Immature natural killer cell (primary cell): ENCODE results near the gene APP. TPM values are rescaled to one million over a fixed set of nuclear protein-coding genes. Genes with fewer than 3 reads are reported as not detected.

ENCODE experiments used
- DNase-seq, 3 donors: peaks; one replicate each; pipeline ENCODE4 v3.0.0; 2022; ENCODE audit warnings: mixed read lengths in 1 of 3
- H3K27ac Mint-ChIP-seq, 6 donors: one replicate each; pipeline ENCODE4 v1.8.0; 2020; ENCODE audit warnings: mixed read lengths in 6 of 6, mild to moderate bottlenecking in 5 of 6, inconsistent platforms in 4 of 6, moderate library complexity in 3 of 6
- H3K27me3 Mint-ChIP-seq, 3 donors: one replicate each; pipeline ENCODE4 v1.8.0; 2020 to 2021; ENCODE audit warnings: low read depth in 3 of 3, mild to moderate bottlenecking in 3 of 3, mixed read lengths in 3 of 3, moderate library complexity in 3 of 3, inconsistent platforms in 1 of 3
- H3K36me3 Mint-ChIP-seq, 3 donors: one replicate each; pipeline ENCODE4 v1.8.0; 2020; ENCODE audit warnings: mixed read lengths in 3 of 3, inconsistent platforms in 2 of 3, mild to moderate bottlenecking in 2 of 3
- H3K4me1 Mint-ChIP-seq, 2 donors: one replicate each; pipeline ENCODE4 v1.8.0; 2020; ENCODE audit warnings: inconsistent platforms in 2 of 2, mild to moderate bottlenecking in 2 of 2, mixed read lengths in 2 of 2, moderate library complexity in 1 of 2
- H3K4me3 Mint-ChIP-seq, 5 donors: one replicate each; pipeline ENCODE4 v1.8.0; 2020; ENCODE audit warnings: mild to moderate bottlenecking in 5 of 5, mixed read lengths in 5 of 5, inconsistent platforms in 3 of 5, moderate library complexity in 3 of 5
- H3K9me3 Mint-ChIP-seq, 6 donors: one replicate each; pipeline ENCODE4 v1.8.0; 2020; ENCODE audit warnings: mild to moderate bottlenecking in 6 of 6, mixed read lengths in 6 of 6, inconsistent platforms in 4 of 6, moderate library complexity in 3 of 6
- polyA plus RNA-seq, 3 donors: library from polyadenylated mRNA; unstranded; fragments of 300-500 nt; fragmentation: Illumina TruSeq; gene quantifications; one replicate each; pipeline ENCODE4 v1.2.3, GENCODE V29; 2021

Gene APP
- polyA plus RNA-seq, 3 donors from 2014 or later: 1.4 to 2.4 (median 2.4) TPM

DNA sequence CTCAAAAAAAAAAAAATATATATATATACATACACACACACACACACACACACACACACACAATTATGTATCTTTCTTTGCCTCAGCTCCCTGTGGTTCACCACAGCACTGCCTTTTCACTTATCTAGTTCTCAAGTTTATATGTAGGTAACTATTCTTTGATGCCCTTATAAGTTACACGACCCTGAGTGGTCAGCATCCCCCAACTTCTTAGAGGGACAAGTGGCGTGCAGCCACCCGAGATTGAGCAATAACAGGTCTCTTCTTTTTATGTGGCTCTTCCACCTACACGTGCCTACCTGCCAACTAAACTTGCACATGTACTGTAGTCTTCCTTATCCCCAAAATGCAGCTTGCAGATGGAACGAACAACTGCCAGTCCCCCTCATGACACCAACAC, 315.0 kb downstream of the APP start:
- no peak for DNase-seq
- no peak overlapping the region for H3K27ac Mint-ChIP-seq
- no peak overlapping the region for H3K4me3 Mint-ChIP-seq
- H3K4me1 Mint-ChIP-seq: no peaks in the 10 kb centered on the region
- no peaks in the 10 kb centered on the region for H3K36me3 Mint-ChIP-seq
- H3K9me3 Mint-ChIP-seq: no peaks in the 10 kb centered on the region
- peaks cover 0 to 3% (median 1%) of the 10 kb centered on the region in 3 donors for H3K27me3 Mint-ChIP-seq

DNA sequence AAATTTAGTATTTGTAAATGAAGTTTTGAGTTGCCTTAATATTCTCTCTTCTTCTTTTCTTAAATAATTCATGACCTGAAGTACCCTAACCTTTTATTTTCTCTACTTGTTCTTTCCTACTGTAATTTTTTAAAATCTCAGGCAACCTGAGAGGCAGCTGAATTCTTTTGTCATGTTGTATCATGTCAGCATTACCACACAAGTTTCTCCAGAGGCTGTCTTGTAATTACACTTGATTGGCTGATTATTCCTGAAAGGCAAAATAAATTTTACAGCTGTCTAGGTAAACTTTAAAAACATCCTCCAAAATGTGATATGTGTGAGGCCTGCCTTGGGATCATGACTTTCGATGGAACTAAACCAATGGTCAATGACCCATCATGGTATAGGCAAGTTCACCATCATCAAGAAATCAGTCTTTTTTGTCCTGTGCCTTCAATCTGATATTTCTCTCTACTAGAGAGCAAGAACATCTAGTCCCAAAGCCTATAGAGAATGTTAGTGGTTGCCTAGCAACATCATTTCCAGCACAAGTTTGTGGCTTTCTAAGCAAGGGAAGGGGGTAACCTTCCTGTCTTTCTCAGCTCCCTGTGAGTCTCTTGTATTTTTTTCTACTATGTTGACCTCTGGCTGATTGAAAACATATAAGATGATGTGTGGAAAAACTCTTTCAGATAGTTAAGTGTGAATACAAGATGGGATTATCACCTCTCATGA, 320.3 kb downstream of the APP start:
- Mint-ChIP-seq H3K4me3 (no peak overlapping the region), H3K9me3 (peaks cover 0 to 2% (median under 1%) of the 10 kb centered on the region in 6 donors), H3K27me3 (peaks cover 0 to 3% (median 3%) of the 10 kb centered on the region in 3 donors), H3K4me1 (no peaks in the 10 kb centered on the region), H3K27ac (no peak overlapping the region), H3K36me3 (peaks cover 0 to 4% (median 0%) of the 10 kb centered on the region in 3 donors)
- no peak for DNase-seq

DNA sequence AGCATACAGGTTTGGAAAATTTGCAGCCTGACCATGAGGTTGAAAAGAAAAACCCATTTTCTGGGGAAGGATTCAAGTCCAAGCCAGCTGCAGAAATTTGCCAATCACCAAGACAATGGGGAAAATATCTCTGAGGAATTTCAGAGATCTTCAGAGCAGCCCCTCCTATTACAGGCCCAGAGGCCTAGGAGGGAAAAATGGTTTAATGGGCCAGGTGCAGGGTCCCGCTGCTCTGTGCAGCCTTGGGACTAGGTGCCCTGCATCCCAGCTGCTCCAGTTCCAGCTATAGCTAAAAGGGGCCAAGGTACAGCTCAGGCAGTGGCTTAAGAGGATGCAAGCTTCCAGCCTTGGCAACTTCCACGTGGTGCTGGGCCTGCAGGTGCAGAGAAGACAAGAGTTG, 322.3 kb downstream of the APP start:
- peaks cover 0 to 4% (median 0%) of the 10 kb centered on the region in 3 donors for H3K36me3 Mint-ChIP-seq
- no peak overlapping the region for H3K4me3 Mint-ChIP-seq
- H3K9me3 Mint-ChIP-seq: peaks cover 0 to 3% (median under 1%) of the 10 kb centered on the region in 6 donors
- H3K4me1 Mint-ChIP-seq: no peaks in the 10 kb centered on the region
- H3K27ac Mint-ChIP-seq: no peak overlapping the region
- peaks cover 0 to 3% (median 3%) of the 10 kb centered on the region in 3 donors for H3K27me3 Mint-ChIP-seq
- DNase-seq: no peak

DNA sequence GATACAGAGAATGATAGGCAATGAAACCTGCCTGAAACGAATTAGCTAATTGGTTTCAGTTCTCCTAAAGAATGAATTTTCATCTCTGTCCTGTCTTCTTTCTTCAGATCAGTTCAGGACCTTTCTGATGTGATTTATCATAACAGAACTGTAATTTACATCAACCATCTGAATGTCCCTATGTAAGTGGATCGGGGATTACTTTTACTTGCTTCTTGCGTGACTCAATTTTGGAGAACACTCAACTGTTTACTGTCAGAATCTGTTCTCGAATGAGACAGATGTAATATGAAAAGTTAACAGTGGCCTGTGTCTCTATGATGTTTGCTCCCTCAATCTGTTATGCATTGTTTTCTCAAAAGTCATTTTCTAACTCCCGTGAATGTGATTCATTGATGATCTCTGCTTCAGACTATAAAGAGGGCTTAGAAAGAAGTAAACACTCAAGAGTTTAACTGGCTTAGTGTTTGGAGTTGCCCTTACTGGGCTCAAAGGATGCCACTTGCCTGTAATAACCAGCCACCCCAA, 324.8 kb downstream of the APP start:
- peaks cover 0 to 3% (median under 1%) of the 10 kb centered on the region in 6 donors for H3K9me3 Mint-ChIP-seq
- no peak for DNase-seq
- no peaks in the 10 kb centered on the region for H3K4me1 Mint-ChIP-seq
- H3K4me3 Mint-ChIP-seq: no peak overlapping the region
- peaks cover 0 to 4% (median 0%) of the 10 kb centered on the region in 3 donors for H3K36me3 Mint-ChIP-seq
- peaks cover 0 to 4% (median 0%) of the 10 kb centered on the region in 3 donors for H3K27me3 Mint-ChIP-seq
- H3K27ac Mint-ChIP-seq: no peak overlapping the region

DNA sequence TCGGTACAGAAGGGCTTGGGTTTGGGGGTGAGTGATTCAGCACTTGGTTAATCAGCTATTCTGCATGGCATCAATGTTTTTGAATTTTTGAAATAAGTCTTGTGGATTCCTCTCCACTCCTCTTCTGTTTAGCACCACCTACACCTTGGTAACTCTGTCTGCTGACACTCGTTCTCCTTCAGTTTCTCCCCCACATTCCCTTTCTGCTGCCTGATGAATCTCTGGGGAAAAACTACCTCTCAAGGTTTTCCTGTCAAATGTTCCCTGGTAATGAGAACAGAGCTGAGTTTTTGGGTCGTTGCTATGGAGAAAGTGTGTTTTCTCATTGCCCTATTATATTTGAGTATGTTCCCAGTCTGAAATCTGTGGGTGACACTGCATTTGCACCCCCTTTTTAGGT, 327.6 kb downstream of the APP start:
- peaks cover 0 to 2% (median 0%) of the 10 kb centered on the region in 3 donors for H3K36me3 Mint-ChIP-seq
- no peak overlapping the region for H3K4me3 Mint-ChIP-seq
- H3K4me1 Mint-ChIP-seq: no peaks in the 10 kb centered on the region
- no peak overlapping the region for H3K27ac Mint-ChIP-seq
- H3K9me3 Mint-ChIP-seq: peaks cover 0 to 6% (median 3%) of the 10 kb centered on the region in 6 donors
- no peak for DNase-seq
- peaks cover 0 to 5% (median 2%) of the 10 kb centered on the region in 3 donors for H3K27me3 Mint-ChIP-seq

DNA sequence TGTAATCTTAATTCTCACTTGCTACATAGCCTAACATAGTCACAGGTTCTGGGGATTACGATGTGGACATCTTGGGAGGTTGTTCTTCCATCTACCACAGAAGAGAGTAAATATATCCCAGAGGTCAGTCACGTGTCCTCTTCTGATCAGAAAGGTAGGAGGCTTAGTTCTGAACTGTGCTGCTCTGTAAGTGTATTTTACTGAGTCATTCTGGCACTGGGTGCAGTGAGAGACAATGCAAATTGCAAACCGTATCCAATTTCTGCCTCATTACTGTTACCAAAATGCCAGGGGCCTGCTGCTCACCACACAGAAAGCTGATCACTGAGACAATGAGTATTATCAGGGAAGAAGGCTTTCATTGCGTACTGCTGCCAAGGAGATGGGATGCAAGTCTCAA, 331.8 kb downstream of the APP start:
- Mint-ChIP-seq H3K9me3 (peaks cover 0 to 4% (median 3%) of the 10 kb centered on the region in 6 donors), H3K27me3 (peaks cover 0 to 4% (median 2%) of the 10 kb centered on the region in 3 donors), H3K36me3 (no peaks in the 10 kb centered on the region), H3K4me1 (no peaks in the 10 kb centered on the region), H3K4me3 (no peak overlapping the region), H3K27ac (no peak overlapping the region)
- DNase-seq: no peak

DNA sequence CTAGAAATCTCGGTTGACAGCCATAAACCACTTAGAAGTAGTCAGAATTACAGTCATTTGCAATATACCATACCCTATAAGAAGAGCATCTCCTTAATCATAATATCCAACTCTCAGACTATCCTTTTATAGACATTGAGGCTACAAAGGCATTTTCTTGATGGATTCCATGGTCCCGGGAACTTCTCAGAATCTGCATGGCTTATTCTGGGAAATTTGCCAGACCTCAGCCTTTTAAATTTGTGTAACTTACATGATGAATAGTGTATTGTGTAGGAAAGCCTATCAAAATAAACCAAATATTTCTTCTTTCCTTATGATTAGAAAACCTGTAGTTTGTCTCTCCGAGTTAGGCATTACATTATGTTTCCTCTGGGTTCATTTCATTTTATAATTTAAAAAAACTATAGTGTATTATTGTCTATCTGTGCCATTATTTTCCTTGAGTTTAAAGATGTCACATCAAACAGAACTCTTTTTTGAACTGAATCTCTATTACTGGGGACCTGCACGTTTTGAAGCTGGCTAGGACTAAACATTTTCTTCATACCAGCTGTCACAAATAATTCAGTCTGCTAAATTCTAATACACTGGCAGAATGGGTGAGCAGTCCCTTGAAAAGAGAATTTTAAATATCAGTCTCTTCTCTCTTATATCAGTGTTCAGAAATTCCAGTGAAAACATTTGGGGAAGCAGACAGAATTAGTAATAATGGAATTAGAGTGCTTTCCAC, 332.9 kb downstream of the APP start:
- no peaks in the 10 kb centered on the region for H3K4me1 Mint-ChIP-seq

DNA sequence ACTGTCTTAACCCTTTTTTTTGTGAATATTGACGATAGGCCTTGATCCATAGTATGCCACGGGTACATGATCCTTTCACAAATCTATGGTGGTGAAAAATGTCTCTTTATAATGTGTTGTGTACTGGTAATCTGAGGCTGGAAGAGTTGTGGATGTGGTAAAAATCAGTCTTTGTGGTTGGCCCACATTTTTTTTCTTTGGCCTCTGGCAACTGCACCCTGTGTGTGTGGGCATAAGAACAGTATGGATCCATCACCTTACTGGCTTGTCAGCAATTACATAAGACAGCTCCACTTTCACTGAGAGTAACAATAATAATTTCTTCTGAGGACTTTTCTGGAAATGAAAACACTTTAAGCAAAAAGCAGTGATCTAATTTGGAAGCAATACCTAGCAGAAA, 334.2 kb downstream of the APP start:
- no peaks in the 10 kb centered on the region for H3K36me3 Mint-ChIP-seq
- no peak overlapping the region for H3K4me3 Mint-ChIP-seq
- peaks cover 0 to 2% of the 10 kb centered on the region in 2 donors for H3K4me1 Mint-ChIP-seq
- H3K27me3 Mint-ChIP-seq: peaks cover 0 to 7% (median 3%) of the 10 kb centered on the region in 3 donors
- no peak overlapping the region for H3K27ac Mint-ChIP-seq
- H3K9me3 Mint-ChIP-seq: peaks cover 0 to 5% (median 4%) of the 10 kb centered on the region in 6 donors
- no peak for DNase-seq

More for the DNA sequence above, 332.9 kb downstream of the APP start:
- no peak overlapping the region for H3K4me3 Mint-ChIP-seq
- DNase-seq: no peak
- H3K9me3 Mint-ChIP-seq: peaks cover 0 to 4% (median 3%) of the 10 kb centered on the region in 6 donors
- peaks cover 0 to 5% (median 4%) of the 10 kb centered on the region in 3 donors for H3K27me3 Mint-ChIP-seq
- H3K27ac Mint-ChIP-seq: no peak overlapping the region
- no peaks in the 10 kb centered on the region for H3K36me3 Mint-ChIP-seq

DNA sequence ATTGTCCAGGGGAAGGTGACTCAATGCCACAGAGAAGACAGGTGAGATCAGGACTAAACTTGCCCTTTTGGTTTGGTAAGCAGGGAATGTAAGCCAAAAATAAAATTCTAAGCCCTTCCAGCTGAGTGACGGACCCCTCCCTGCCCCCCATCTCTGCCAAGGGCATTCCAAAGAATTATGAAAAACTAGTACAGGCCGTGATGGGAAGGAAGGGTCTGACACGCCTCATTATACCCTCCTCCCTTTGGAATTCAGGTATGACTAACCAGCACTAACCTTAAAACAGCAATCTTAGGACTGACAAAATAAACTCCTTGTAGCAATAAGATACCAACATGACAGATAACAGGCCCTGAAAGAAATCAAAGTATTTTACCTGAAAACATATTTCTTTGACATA, 336.2 kb downstream of the APP start:
- DNase-seq: no peak
- Mint-ChIP-seq H3K36me3 (no peaks in the 10 kb centered on the region), H3K4me1 (peaks cover 0 to 5% of the 10 kb centered on the region in 2 donors)

DNA sequence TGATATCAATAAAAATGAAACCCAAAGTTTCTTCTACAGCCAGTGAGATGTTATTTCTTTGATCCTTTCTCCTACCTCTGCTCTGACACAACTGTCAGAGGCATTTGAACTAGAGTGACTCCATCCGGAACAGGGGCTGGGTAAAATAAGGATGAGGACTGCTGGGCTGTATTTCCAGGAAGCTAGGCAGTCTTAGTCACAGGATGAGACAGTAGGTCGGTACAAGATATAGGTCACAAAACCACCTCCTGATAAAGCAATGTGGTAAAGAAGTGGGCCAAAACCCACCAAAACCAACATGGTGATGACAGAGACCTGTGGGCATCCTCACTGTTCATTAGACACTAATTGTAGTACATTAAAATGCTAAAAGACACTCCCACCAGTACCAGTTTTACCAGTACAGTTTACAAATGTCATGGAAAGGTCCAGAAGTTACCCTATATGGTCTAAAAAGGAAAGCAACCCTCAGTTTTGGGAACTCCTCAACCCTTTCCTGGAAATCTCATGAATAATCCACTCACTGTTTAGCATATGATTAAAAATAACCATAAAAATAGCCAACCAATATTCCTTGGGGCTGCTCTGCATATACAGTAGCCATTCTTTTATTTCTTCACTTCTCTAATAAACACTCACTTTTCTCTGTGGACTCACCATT, 339.1 kb downstream of the APP start:
- Mint-ChIP-seq H3K4me1 (peaks cover 0 to 5% of the 10 kb centered on the region in 2 donors), H3K27me3 (peaks cover 0 to 8% (median 1%) of the 10 kb centered on the region in 3 donors), H3K4me3 (no peak overlapping the region), H3K27ac (no peak overlapping the region), H3K36me3 (no peaks in the 10 kb centered on the region), H3K9me3 (peaks cover 0 to 7% (median 0%) of the 10 kb centered on the region in 6 donors)
- no peak for DNase-seq

More for the DNA sequence above, 336.2 kb downstream of the APP start:
- Mint-ChIP-seq H3K27me3 (peaks cover 0 to 7% (median 1%) of the 10 kb centered on the region in 3 donors), H3K9me3 (peaks cover 0 to 7% (median 0%) of the 10 kb centered on the region in 6 donors), H3K27ac (no peak overlapping the region), H3K4me3 (no peak overlapping the region)
